GM19455 (cell line): Measurements from ENCODE around the gene DUSP7.

Source experiments
- ATAC-seq: cut with Tn5 transposase; IDR thresholded peaks from one replicate; pipeline ENCODE4 v1.9.1; 2021; ENCODE audit not compliant: unreplicated experiment

The DUSP7 gene

GRCh38 chr3:52086976-52087663 lies 30.7 kb upstream of the DUSP7 start:
- ATAC-seq: no peak

- ATAC-seq: no peak
These were observed 30.1 kb upstream of the DUSP7 start for GRCh38 chr3:52086461-52086860.

DNA sequence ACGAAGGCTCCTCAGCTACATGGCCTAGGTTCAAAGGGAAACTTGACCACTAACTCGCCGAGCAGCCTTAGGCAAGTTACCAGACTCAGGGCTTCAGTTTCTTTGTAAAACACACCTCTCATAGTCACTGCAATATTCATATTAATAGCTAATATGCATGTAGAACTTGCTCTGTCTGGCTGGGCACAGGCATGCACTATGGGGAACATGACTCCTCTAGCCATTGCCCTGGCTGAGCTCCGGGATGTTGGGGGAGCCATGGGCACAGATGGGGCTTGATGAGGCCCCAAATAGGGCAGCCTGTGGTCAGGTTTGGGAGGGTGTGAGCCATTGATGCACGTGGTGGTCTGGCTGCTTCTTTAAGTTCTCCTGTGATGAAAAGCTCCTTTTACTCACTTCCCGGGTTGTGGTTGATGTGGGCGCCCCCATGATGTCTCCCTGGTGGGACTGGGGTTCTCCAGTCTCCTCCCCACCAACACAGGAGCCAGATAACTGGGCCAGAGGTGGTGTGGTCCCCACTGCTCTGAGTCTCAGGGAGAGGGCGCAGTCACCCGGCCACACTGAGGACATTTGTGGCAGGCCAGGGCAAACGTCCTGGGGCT lies 29.4 kb upstream of the DUSP7 start:
- no peak for ATAC-seq

- ATAC-seq: no peak
These were observed 28.7 kb upstream of the DUSP7 start for GRCh38 chr3:52084954-52085680.

GRCh38 chr3:52084216-52084945 lies 28.0 kb upstream of the DUSP7 start:
- ATAC-seq: no peak

DNA sequence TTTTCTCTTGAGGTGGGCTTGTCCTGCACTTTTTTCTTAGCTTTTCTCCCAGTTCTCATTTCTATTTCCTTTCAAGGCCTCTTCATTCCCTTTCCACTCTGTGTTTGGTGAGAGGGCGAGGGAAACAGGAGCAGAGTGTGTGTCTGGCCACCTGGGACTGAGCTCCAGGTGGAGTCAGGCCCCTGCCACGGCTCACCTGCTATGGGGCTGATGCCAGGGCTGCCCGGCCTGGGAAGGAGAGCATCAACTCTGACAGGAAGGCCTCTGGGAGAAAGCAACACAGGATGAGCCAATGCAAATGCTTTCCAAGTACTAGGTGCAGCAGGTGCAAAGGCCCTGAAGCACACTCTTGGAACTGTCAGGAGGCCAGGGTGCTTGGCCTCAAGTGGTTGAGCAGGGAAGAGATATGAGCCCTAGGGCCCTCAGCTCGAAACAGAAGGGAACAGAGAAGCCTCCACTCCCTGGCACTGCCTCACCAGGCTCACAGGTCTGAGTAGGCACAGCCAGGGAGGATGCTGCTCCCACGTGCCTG lies 27.3 kb upstream of the DUSP7 start:
- ATAC-seq: no peak

- ATAC-seq: no peak
These were observed 26.6 kb upstream of the DUSP7 start for GRCh38 chr3:52082951-52083350.

DNA sequence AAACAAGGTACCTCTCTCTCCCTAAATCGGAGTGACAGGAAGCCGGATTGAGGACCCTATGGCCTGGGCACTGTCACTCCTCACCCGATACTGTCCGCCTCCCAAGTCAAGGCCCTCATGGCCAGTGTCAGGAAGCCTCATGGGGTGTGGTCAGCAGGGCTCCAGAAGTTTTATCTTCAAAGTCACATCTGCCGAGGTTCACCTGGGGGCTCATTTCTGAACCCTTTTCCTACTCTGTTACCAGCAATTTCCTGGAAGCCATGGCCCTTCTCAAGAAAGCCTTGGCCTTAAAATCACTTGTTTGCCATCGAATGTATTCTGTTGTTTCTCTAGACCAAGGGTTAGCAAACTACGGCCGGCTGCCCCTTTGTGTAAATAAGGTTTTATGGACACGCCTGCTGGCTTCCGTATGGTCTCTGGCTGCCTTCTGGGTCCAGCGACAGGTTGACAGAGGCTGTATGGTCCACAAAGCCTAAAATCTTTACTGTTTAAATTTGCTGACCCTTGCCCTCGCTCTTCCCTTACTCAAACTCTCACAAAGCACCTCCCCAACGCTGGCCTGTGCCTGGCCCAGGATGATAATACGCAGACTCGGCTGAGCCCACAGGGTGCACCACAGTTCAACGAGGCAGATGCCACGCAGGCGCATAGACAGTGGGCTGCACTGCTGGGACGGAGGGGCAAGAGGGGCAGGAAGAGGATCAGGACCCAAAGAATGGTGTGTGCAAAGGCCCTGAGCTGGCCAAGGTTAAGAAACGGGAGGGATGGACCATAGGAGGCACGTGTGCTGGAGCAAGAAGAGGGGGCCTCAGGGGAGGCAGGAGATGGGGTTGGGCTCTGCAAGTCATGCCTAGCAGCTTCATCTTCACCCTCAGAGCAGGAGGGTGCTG lies 24.7 kb upstream of the DUSP7 start:
- no peak for ATAC-seq

GRCh38 chr3:52079958-52080357 lies 23.6 kb upstream of the DUSP7 start:
- ATAC-seq: no peak

GRCh38 chr3:52078781-52079560 lies 22.6 kb upstream of the DUSP7 start:
- no peak for ATAC-seq

DNA sequence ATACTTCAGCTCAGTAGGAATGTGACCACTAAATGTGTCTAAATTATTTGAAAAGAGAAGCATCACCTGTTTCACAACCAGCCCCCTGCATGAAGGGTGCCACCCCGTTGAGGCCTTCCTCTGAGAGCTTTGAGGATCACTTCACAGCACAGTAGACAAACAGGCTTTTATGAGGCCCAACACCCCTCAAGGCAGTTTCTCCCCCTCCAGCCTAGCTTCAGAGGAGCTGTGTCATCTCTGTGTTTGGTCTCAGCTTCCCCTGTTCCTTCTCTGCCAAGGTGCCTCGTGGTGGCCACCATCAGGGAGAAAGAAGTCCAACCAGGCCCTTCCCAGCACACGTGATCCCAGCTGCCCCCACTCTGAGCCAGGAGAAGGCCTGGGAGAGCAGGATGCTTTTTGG lies 21.6 kb upstream of the DUSP7 start:
- no peak for ATAC-seq

DNA sequence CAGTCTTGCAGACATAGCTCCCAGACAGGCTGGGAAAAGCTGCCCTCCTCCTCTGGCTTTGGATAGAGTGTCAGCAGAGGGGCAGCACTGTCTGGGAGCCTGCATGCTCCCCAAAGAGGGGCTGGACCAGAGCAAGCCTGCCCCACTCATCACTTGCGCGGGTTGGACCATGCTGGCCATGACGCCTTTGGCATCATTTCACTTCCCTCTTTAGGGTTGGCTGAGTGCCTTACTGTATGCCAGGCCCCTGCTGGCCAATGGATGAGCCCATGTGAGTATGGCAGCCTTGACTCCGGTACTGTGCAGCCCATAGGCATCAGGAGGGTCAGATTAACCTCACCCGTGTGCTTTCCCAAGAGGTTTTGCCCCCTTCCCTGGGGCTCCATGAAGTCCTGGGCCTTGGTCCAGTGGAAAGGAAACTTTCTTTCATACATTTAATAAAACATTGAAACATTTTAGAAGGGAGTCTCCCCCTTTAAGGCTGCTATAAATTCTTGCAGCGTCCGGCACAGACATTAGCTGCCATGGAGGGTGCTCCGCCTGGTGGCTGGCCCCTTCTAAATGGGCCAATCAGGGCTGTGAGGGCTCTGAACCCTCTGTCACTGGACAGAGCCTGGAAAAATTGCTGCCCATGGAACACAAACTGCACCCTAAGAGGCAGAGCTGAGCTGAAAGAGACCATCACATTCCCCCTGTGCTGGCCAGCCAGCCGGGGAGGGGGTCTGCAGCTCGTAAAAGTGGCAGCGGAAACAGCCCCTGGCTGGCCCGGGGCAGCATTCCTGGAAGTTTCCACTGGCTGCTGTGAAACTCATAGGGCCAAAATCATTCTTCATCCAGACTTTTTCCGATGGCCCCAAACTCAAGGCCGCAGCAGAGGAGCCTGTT lies 20.8 kb upstream of the DUSP7 start:
- no peak for ATAC-seq

DNA sequence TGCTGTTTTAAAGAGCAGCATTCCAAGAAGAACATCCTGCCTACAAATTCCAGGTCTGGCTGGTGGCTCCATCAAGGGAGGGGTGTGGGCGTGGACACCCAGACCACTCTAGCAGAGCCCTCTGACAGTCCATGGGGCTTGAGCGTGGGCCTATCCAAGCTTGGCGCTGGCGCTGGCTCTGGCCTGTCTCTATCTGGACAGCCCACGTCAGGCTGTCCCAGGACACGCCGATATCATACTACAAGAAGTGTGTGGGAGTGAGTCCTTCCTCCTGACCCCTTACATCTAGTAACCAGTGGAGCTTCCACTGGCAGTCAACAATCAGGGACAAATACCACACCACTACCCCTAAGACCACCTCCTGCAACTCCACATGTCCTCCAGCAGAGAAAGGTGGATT lies 17.1 kb upstream of the DUSP7 start:
- ATAC-seq: no peak

DNA sequence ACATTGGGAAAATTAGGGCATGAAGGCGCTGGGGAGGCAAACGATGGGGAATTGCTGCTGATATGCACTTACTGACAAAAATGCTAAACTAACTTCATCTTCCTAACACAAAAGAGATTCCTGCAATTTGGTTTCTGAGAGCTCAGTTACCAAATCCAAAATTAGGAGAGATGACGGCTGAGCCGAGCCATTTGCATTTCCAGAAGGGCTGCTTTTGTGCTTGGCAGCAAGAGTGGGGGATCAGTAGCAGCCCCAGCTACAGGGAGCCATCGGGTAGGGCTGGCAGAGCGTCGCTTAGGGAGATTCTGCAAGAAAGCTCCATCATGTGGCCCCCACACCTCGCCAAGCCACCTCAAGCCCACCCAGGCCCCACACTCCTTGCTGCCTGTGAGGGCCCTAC lies 16.1 kb upstream of the DUSP7 start:
- ATAC-seq: no peak

- no peak for ATAC-seq
These were observed 15.6 kb upstream of the DUSP7 start for GRCh38 chr3:52072020-52072419.

- ATAC-seq: no peak
These were observed 14.6 kb upstream of the DUSP7 start for GRCh38 chr3:52070724-52071621.

GRCh38 chr3:52069855-52070254 lies 13.5 kb upstream of the DUSP7 start:
- no peak for ATAC-seq

DNA sequence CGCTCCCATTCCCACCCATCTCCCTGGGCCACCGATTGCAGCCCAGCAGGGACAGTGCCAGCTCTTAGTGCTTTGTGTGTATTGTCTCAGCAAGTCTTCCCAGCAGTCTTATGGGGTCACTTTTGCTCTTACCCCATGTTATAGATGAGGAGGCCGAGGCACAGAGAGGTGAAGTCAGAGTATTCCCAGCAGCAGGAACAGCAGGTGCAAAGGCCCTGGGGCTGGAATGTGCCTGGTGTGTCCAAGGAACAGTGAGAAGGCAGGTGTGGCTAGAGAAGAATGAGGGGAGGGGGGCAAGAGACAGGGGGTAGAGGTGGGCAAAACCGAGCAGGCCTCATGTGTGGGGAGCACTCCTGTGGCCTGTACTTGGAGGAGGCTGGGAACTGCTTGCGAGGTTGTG lies 12.8 kb upstream of the DUSP7 start:
- ATAC-seq: no peak
